HepG2 (cell line): Measurements from ENCODE around the gene MRM3. TPM values are rescaled to one million over a fixed set of nuclear protein-coding genes. Genes with fewer than 3 reads are reported as not detected.

ENCODE experiments used
- AHDC1 ChIP-seq: sonication (generic); formaldehyde crosslinking; IDR thresholded peaks from 2 replicates; pipeline ENCODE4 v1.5.1; 2020; ENCODE audit warnings: mild to moderate bottlenecking, missing genetic modification reagents, borderline replicate concordance
- ARID2 ChIP-seq: sonication (generic); formaldehyde crosslinking; IDR thresholded peaks from 2 replicates; pipeline ENCODE4 v1.8.1; 2022; ENCODE audit warnings: mild to moderate bottlenecking, missing genetic modification reagents, borderline replicate concordance
- CENPX ChIP-seq: sonication (generic); formaldehyde crosslinking; IDR thresholded peaks from 2 replicates; pipeline ENCODE4 v1.9.0; 2021; ENCODE audit warnings: mild to moderate bottlenecking, missing genetic modification reagents, moderate library complexity
- FIP1L1 ChIP-seq: fragments of 200-400 bp; formaldehyde crosslinking; IDR thresholded peaks from 2 replicates; pipeline ENCODE4 v1.6.1; 2018; ENCODE audit warnings: low read depth, mild to moderate bottlenecking, low read length, moderate library complexity, borderline replicate concordance; ENCODE audit not compliant: insufficient read depth
- GLMP ChIP-seq: sonication (generic); formaldehyde crosslinking; IDR thresholded peaks from 2 replicates; pipeline ENCODE4 v1.9.0; 2021; ENCODE audit warnings: missing genetic modification reagents, mild to moderate bottlenecking, borderline replicate concordance
- HNRNPL ChIP-seq: fragments of 200-400 bp; formaldehyde crosslinking; IDR thresholded peaks from 2 replicates; pipeline ENCODE4 v1.6.1; 2017; ENCODE audit warnings: mild to moderate bottlenecking, low read depth, low read length
- NFAT5 ChIP-seq: sonication (generic); formaldehyde crosslinking; IDR thresholded peaks from 2 replicates; pipeline ENCODE4 v1.4.0; 2020; ENCODE audit warnings: missing genetic modification reagents
- NFYC ChIP-seq: IDR thresholded peaks from 2 replicates; pipeline ENCODE4 v1.6.1; 2016; ENCODE audit warnings: missing genetic modification reagents, missing compliant biosample characterization
- PITX1 ChIP-seq: sonication (generic); formaldehyde crosslinking; IDR thresholded peaks from 2 replicates; pipeline ENCODE4 v1.5.1; 2020; ENCODE audit warnings: mild to moderate bottlenecking, missing genetic modification reagents
- RARA ChIP-seq: IDR thresholded peaks from 2 replicates; pipeline ENCODE4 v1.6.1; 2016; ENCODE audit warnings: missing genetic modification reagents, missing compliant biosample characterization
- SALL2 ChIP-seq: sonication (generic); formaldehyde crosslinking; IDR thresholded peaks from 2 replicates; pipeline ENCODE4 v1.8.1; 2023; ENCODE audit warnings: mild to moderate bottlenecking, missing genetic modification reagents, inconsistent platforms
- TAF1 ChIP-seq: sonication (generic); formaldehyde crosslinking; IDR thresholded peaks from 2 replicates; pipeline ENCODE4 v1.4.0; 2020; ENCODE audit warnings: missing genetic modification reagents
- TARDBP ChIP-seq: sonication (generic); formaldehyde crosslinking; IDR thresholded peaks from 2 replicates; pipeline ENCODE4 v1.8.0; 2022; ENCODE audit warnings: mild to moderate bottlenecking, missing genetic modification reagents
- TBL1XR1 ChIP-seq: fragments of 150-350 bp; IDR thresholded peaks from 2 replicates; pipeline ENCODE4 v1.6.1; 2014; ENCODE audit warnings: borderline replicate concordance, low read length; ENCODE audit not compliant: partially characterized antibody
- TCF7L2 ChIP-seq: IDR thresholded peaks from 2 replicates; pipeline ENCODE4 v1.6.1; 2011; ENCODE audit warnings: mild to moderate bottlenecking, low read depth, low read length, moderate library complexity
- ZEB1 ChIP-seq: IDR thresholded peaks from 2 replicates; pipeline ENCODE4 v1.6.1; 2012; ENCODE audit warnings: mild to moderate bottlenecking, low read depth, inconsistent platforms; ENCODE audit not compliant: insufficient replicate concordance
- ZFP36L1 ChIP-seq: sonication (generic); formaldehyde crosslinking; IDR thresholded peaks from 2 replicates; pipeline ENCODE4 v1.8.0; 2022; ENCODE audit warnings: mild to moderate bottlenecking, missing genetic modification reagents, moderate library complexity
- ZFP62 ChIP-seq: sonication (generic); formaldehyde crosslinking; IDR thresholded peaks from 2 replicates; pipeline ENCODE4 v1.4.0; 2020; ENCODE audit warnings: missing genetic modification reagents
- ZNF224 ChIP-seq: sonication (generic); formaldehyde crosslinking; IDR thresholded peaks from 2 replicates; pipeline ENCODE4 v1.5.0; 2020; ENCODE audit warnings: mild to moderate bottlenecking, missing genetic modification reagents
- ZNF230 ChIP-seq: sonication (generic); formaldehyde crosslinking; IDR thresholded peaks from 2 replicates; pipeline ENCODE4 v1.4.0; 2020; ENCODE audit warnings: mild to moderate bottlenecking, missing genetic modification reagents
- polyA plus RNA-seq, 8 experiments: library from polyadenylated mRNA; depleted of rRNA in 3 of 8; stranded (reverse) in 7 of 8; unstranded in 1 of 8; fragments of >200 nt; fragmentation: Illumina TruSeq in 4 of 8; extraction: Trizol in 4 of 8; gene quantifications; 2 replicates each; pipeline versions ENCODE4 v1.2.1 to v1.2.3, GENCODE V29; 2011 to 2016; ENCODE audit warnings: low read depth in 4 of 8, missing spikeins in 1 of 8, mixed read lengths in 1 of 8; ENCODE audit not compliant: insufficient read depth in 1 of 8
- total RNA-seq, 5 experiments: library from RNA; depleted of rRNA; stranded (reverse); fragments of >200 nt; fragmentation: Illumina TruSeq; extraction: Trizol; gene quantifications; 2 replicates each; pipeline ENCODE4 v1.2.3, GENCODE V29; 2016; ENCODE audit warnings: low read depth in 1 of 5

MRM3 gene
- total and polyA plus RNA-seq, 2 of the 13 experiments (the other 11 are each of a cell fraction or from before 2014, with no cell fraction given) = 12.3 to 25.5 TPM

GRCh38 chr17:744937-745336 lies 37.2 kb upstream of the MRM3 start (continued):
- no peak for TF ChIP-seq ZNF230
- TF ChIP-seq RARA (CRISPR knock-in tag) = peak; percentile 55; the same call in 1 of the 2 replicates
- TF ChIP-seq TAF1 (CRISPR knock-in tag) = no peak
- TF ChIP-seq NFAT5 (CRISPR knock-in tag) = no peak
- TF ChIP-seq FIP1L1 = no peak
- no peak for TF ChIP-seq GLMP (CRISPR knock-in tag)
- TF ChIP-seq ZEB1 = no peak
- TF ChIP-seq HNRNPL = no peak
- TF ChIP-seq TARDBP = 0 out of 2 replicates have a peak, but pooled peaks have one; percentile 42
- TF ChIP-seq TCF7L2 = no peak
- TF ChIP-seq ZFP62 (CRISPR knock-in tag) = no peak
- TF ChIP-seq NFYC (CRISPR knock-in tag) = no peak
- TF ChIP-seq PITX1 (CRISPR knock-in tag) = no peak
- TF ChIP-seq ZFP36L1 (CRISPR knock-in tag) = no peak
- TF ChIP-seq SALL2 (CRISPR knock-in tag) = no peak
- TF ChIP-seq TBL1XR1 = no peak
- no peak for TF ChIP-seq CENPX
- TF ChIP-seq ZNF224 (CRISPR knock-in tag) = no peak
- no peak for TF ChIP-seq AHDC1 (CRISPR knock-in tag)
- no peak for TF ChIP-seq ARID2 (CRISPR knock-in tag)
